CD4-positive, alpha-beta T cell treated with Interleukin-6 at 100 ng/mL for 8 hours (primary cell): ENCODE measurements around the gene CYP2A7.
"Not testable (repeated sequence)": the region's sequence is repeated elsewhere in the genome, so short reads cannot be mapped to it uniquely, and the experiment has no call there.

ENCODE experiments used
- DNase-seq: peaks from one replicate; pipeline ENCODE4 v3.0.0-alpha.2; 2020; ENCODE audit warnings: mixed read lengths, low spot score

The CYP2A7 gene

GRCh38 chr19:40842012-40842411 is 40.0 kb downstream of the CYP2A7 start:
- not testable (repeated sequence) for DNase-seq

GRCh38 chr19:40838477-40838876 is 43.6 kb downstream of the CYP2A7 start:
- not testable (repeated sequence) for DNase-seq

DNA sequence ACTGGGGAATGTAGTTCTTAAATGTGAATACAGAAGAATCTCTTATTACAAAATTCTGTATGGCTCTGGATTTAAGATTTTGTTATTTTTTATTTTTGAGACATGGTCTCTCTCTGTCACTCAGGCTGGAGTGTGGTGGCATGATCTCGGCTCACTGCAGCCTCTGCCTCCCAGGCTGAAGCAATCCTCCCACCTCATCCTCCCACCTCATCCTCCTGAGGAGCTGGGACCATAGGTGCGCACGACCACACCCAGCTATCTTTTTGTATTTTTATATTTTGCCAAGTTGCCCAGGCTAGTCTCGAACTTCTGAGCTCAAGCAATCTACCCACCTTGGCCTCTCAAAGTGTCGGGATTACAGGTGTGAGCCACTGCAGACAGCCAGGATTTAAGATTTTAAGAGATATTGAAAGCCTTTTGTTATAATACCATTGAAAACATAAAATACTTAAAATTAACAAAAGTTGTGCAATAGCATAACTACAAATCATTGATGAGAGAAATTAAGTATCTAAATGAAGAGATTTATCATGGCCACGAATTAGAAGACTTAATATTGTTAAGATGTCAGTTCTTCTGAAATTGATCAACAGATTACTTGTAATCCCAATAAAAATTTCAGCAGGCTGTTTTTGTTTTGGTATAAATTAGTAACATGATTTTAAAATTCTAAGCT is 45.1 kb downstream of the CYP2A7 start:
- no peak for DNase-seq

- not testable (repeated sequence) for DNase-seq
These were observed 48.1 kb downstream of the CYP2A7 start for GRCh38 chr19:40833728-40834533.

- not testable (repeated sequence) for DNase-seq
These were observed 49.6 kb downstream of the CYP2A7 start for GRCh38 chr19:40832431-40832790.

- DNase-seq = no peak
These were observed 50.3 kb downstream of the CYP2A7 start for GRCh38 chr19:40831502-40832430.

DNA sequence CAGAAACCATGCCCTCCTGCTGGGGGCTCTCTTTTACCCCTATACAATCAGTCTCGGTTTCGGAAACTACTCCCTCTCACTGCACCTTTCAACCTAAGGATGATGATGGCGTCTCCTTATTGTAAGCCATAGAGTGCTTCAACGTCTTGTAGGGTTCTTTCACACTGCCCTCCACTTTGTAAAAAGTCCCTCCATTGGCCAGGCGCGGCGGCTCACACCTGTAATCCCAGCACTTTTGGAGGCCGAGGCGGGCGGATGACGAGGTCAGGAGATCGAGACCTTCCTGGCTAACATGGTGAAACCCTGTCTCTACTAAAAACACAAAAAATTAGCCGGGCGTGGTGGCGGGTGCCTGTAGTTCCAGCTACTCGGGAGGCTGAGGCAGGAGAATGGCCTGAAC is 51.3 kb downstream of the CYP2A7 start:
- not testable (repeated sequence) for DNase-seq

GRCh38 chr19:40829205-40829604 is 52.8 kb downstream of the CYP2A7 start:
- DNase-seq = no peak

- no peak for DNase-seq
These were observed 54.4 kb downstream of the CYP2A7 start for GRCh38 chr19:40827386-40828247.

GRCh38 chr19:40826699-40827385 is 55.2 kb downstream of the CYP2A7 start:
- peak; percentile 76 for DNase-seq

- DNase-seq = not testable (repeated sequence)
These were observed 55.7 kb downstream of the CYP2A7 start for GRCh38 chr19:40826312-40826698.

- DNase-seq = not testable (repeated sequence)
These were observed 56.5 kb downstream of the CYP2A7 start for GRCh38 chr19:40825460-40826095.
